Measurements from ENCODE around the gene GJB1.

GJB1 gene

DNA sequence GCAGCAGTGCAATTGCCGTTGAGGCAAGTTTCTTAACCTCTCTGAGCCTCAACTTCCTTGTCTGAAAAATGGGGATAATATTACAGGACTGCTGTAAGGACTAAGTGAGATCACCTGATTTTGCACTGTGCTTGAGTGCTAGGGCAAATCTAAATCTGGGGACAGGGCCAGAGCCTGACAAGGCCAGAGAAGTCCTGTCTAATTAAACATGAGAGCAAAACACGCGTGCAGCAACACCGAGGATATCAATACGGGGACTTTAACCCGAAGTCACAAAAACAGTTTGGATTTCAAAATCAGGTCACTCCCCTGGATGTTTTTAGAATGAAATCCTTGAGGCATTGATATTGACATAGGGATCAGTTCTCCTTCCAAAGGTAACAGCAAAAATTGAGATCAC, 5.7 kb upstream of the GJB1 start (continued):
- TF ChIP-seq, protein P1, sequence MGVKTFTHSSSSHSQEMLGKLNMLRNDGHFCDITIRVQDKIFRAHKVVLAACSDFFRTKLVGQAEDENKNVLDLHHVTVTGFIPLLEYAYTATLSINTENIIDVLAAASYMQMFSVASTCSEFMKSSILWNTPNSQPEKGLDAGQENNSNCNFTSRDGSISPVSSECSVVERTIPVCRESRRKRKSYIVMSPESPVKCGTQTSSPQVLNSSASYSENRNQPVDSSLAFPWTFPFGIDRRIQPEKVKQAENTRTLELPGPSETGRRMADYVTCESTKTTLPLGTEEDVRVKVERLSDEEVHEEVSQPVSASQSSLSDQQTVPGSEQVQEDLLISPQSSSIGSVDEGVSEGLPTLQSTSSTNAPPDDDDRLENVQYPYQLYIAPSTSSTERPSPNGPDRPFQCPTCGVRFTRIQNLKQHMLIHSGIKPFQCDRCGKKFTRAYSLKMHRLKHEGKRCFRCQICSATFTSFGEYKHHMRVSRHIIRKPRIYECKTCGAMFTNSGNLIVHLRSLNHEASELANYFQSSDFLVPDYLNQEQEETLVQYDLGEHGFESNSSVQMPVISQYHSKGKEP (tag by site-specific recombination; IDR thresholded peaks at IDR 0.05): no peak
- TF ChIP-seq ZFP3 (tag by site-specific recombination; IDR thresholded peaks at IDR 0.05; ENCODE audit: low read depth): no peak
- no peak for TF ChIP-seq ZSCAN23 (tag by site-specific recombination; IDR thresholded peaks at IDR 0.05)
- no peak for TF ChIP-seq ZNF175 (tag by site-specific recombination; IDR thresholded peaks at IDR 0.05)
- TF ChIP-seq, protein P2, sequence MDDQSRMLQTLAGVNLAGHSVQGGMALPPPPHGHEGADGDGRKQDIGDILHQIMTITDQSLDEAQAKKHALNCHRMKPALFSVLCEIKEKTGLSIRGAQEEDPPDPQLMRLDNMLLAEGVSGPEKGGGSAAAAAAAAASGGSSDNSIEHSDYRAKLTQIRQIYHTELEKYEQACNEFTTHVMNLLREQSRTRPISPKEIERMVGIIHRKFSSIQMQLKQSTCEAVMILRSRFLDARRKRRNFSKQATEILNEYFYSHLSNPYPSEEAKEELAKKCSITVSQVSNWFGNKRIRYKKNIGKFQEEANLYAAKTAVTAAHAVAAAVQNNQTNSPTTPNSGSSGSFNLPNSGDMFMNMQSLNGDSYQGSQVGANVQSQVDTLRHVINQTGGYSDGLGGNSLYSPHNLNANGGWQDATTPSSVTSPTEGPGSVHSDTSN (CRISPR knock-in tag; IDR thresholded peaks at IDR 0.05): no peak
- no peak for TF ChIP-seq ZSCAN30 (tag by site-specific recombination; IDR thresholded peaks at IDR 0.05)
- TF ChIP-seq GLI2 (tag by site-specific recombination; IDR thresholded peaks at IDR 0.05; ENCODE audit: borderline replicate concordance, low read depth): no peak
- TF ChIP-seq ZNF529 (tag by site-specific recombination; IDR thresholded peaks at IDR 0.05; ENCODE audit: insufficient replicate concordance): no peak

DNA sequence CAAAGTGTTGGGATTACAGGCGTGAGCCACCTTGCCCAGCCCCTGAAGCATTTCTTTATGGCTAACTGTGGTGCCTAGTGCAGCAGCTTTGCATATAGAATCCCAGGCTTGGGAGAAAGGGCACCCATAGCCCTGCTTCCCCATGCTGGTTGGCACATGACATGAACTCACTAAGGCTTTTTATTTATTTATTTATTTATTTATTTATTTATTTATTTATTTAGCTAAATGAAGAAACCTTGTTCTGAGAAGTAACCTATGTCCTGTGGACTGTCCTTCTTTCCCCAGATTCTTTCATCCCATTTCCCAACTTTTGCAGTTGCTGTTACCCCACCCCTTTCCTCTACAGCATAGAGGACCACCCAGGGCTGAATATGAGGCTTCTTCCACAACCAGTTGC, 1.9 kb upstream of the GJB1 start:
- no peak overlapping the region for H3K4me3 ChIP-seq (ENCODE audit: low read depth, low read length)
- ChIA-PET POLR2A (no interaction called here), CTCF (no interaction called here)
- no peaks in the 10 kb centered on the region; a peak in 1 of 3 replicates for H3K36me3 ChIP-seq (ENCODE audit: control insufficient read depth in 2 of 2, insufficient read depth in 1 of 2, low read length in 2 of 2)
- H3K4me1 ChIP-seq (ENCODE audit: control insufficient read depth, insufficient read depth, low read length): no peaks in the 10 kb centered on the region
- H3K9me3 ChIP-seq (ENCODE audit: control insufficient read depth, insufficient read depth, low read depth, low read length): no peaks in the 10 kb centered on the region
- H3K27ac ChIP-seq (ENCODE audit: extremely low read depth, low read depth, low read length): no peak overlapping the region
- TF ChIP-seq ZNF426 (tag by site-specific recombination; IDR thresholded peaks at IDR 0.05) (peak; percentile 80), ZBTB1 (tag by site-specific recombination; IDR thresholded peaks at IDR 0.05) (peak; percentile 17; the same call in 1 of the 2 replicates), ZNF48 (tag by site-specific recombination; IDR thresholded peaks at IDR 0.05) (no peak), ZBTB8A (tag by site-specific recombination; IDR thresholded peaks at IDR 0.05) (peak; percentile 32; the same call in 1 of the 2 replicates)
- TF ChIP-seq, protein P3, sequence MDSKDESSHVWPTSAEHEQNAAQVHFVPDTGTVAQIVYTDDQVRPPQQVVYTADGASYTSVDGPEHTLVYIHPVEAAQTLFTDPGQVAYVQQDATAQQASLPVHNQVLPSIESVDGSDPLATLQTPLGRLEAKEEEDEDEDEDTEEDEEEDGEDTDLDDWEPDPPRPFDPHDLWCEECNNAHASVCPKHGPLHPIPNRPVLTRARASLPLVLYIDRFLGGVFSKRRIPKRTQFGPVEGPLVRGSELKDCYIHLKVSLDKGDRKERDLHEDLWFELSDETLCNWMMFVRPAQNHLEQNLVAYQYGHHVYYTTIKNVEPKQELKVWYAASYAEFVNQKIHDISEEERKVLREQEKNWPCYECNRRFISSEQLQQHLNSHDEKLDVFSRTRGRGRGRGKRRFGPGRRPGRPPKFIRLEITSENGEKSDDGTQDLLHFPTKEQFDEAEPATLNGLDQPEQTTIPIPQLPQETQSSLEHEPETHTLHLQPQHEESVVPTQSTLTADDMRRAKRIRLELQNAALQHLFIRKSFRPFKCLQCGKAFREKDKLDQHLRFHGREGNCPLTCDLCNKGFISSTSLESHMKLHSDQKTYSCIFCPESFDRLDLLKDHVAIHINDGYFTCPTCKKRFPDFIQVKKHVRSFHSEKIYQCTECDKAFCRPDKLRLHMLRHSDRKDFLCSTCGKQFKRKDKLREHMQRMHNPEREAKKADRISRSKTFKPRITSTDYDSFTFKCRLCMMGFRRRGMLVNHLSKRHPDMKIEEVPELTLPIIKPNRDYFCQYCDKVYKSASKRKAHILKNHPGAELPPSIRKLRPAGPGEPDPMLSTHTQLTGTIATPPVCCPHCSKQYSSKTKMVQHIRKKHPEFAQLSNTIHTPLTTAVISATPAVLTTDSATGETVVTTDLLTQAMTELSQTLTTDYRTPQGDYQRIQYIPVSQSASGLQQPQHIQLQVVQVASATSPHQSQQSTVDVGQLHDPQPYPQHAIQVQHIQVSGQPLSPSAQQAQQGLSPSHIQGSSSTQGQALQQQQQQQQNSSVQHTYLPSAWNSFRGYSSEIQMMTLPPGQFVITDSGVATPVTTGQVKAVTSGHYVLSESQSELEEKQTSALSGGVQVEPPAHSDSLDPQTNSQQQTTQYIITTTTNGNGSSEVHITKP (tag by site-specific recombination; IDR thresholded peaks at IDR 0.05): no peak
- TF ChIP-seq, protein P4, sequence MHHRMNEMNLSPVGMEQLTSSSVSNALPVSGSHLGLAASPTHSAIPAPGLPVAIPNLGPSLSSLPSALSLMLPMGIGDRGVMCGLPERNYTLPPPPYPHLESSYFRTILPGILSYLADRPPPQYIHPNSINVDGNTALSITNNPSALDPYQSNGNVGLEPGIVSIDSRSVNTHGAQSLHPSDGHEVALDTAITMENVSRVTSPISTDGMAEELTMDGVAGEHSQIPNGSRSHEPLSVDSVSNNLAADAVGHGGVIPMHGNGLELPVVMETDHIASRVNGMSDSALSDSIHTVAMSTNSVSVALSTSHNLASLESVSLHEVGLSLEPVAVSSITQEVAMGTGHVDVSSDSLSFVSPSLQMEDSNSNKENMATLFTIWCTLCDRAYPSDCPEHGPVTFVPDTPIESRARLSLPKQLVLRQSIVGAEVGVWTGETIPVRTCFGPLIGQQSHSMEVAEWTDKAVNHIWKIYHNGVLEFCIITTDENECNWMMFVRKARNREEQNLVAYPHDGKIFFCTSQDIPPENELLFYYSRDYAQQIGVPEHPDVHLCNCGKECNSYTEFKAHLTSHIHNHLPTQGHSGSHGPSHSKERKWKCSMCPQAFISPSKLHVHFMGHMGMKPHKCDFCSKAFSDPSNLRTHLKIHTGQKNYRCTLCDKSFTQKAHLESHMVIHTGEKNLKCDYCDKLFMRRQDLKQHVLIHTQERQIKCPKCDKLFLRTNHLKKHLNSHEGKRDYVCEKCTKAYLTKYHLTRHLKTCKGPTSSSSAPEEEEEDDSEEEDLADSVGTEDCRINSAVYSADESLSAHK (tag by site-specific recombination; IDR thresholded peaks at IDR 0.05): no peak
- TF ChIP-seq, protein P5, sequence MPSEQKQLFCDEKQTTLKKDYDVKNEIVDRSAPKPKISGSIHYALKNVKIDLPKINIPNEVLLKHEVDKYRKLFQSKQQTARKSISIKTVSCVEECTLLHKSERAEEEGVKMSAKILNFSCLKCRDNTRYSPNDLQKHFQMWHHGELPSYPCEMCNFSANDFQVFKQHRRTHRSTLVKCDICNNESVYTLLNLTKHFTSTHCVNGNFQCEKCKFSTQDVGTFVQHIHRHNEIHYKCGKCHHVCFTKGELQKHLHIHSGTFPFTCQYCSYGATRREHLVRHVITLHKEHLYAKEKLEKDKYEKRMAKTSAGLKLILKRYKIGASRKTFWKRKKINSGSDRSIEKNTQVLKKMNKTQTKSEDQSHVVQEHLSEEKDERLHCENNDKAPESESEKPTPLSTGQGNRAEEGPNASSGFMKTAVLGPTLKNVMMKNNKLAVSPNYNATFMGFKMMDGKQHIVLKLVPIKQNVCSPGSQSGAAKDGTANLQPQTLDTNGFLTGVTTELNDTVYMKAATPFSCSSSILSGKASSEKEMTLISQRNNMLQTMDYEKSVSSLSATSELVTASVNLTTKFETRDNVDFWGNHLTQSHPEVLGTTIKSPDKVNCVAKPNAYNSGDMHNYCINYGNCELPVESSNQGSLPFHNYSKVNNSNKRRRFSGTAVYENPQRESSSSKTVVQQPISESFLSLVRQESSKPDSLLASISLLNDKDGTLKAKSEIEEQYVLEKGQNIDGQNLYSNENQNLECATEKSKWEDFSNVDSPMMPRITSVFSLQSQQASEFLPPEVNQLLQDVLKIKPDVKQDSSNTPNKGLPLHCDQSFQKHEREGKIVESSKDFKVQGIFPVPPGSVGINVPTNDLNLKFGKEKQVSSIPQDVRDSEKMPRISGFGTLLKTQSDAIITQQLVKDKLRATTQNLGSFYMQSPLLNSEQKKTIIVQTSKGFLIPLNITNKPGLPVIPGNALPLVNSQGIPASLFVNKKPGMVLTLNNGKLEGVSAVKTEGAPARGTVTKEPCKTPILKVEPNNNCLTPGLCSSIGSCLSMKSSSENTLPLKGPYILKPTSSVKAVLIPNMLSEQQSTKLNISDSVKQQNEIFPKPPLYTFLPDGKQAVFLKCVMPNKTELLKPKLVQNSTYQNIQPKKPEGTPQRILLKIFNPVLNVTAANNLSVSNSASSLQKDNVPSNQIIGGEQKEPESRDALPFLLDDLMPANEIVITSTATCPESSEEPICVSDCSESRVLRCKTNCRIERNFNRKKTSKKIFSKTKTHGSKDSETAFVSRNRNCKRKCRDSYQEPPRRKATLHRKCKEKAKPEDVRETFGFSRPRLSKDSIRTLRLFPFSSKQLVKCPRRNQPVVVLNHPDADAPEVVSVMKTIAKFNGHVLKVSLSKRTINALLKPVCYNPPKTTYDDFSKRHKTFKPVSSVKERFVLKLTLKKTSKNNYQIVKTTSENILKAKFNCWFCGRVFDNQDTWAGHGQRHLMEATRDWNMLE (tag by site-specific recombination; conservative IDR thresholded peaks at IDR 0.05; ENCODE audit: low read depth): peak; percentile 87
- TF ChIP-seq, protein P6, sequence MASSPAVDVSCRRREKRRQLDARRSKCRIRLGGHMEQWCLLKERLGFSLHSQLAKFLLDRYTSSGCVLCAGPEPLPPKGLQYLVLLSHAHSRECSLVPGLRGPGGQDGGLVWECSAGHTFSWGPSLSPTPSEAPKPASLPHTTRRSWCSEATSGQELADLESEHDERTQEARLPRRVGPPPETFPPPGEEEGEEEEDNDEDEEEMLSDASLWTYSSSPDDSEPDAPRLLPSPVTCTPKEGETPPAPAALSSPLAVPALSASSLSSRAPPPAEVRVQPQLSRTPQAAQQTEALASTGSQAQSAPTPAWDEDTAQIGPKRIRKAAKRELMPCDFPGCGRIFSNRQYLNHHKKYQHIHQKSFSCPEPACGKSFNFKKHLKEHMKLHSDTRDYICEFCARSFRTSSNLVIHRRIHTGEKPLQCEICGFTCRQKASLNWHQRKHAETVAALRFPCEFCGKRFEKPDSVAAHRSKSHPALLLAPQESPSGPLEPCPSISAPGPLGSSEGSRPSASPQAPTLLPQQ (tag by site-specific recombination; IDR thresholded peaks at IDR 0.05): no peak
- TF ChIP-seq, protein P7, sequence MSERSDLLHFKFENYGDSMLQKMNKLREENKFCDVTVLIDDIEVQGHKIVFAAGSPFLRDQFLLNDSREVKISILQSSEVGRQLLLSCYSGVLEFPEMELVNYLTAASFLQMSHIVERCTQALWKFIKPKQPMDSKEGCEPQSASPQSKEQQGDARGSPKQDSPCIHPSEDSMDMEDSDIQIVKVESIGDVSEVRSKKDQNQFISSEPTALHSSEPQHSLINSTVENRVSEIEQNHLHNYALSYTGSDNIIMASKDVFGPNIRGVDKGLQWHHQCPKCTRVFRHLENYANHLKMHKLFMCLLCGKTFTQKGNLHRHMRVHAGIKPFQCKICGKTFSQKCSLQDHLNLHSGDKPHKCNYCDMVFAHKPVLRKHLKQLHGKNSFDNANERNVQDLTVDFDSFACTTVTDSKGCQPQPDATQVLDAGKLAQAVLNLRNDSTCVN (tag by site-specific recombination; optimal IDR thresholded peaks at IDR 0.05): no peak
- TF ChIP-seq, protein P8, sequence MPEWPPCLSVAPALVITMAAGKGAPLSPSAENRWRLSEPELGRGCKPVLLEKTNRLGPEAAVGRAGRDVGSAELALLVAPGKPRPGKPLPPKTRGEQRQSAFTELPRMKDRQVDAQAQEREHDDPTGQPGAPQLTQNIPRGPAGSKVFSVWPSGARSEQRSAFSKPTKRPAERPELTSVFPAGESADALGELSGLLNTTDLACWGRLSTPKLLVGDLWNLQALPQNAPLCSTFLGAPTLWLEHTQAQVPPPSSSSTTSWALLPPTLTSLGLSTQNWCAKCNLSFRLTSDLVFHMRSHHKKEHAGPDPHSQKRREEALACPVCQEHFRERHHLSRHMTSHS (tag by site-specific recombination; IDR thresholded peaks at IDR 0.05): no peak

Measured in HEK293 (cell line).